Dermis microvascular lymphatic vessel endothelial cell (primary cell): ENCODE data around the gene PCDH1. TPM values are rescaled to one million over a fixed set of nuclear protein-coding genes. Genes with fewer than 3 reads are reported as not detected.
"Not testable (repeated sequence)": the region's sequence is repeated elsewhere in the genome, so short reads cannot be mapped to it uniquely, and the experiment has no call there.

ENCODE experiments used
- DNase-seq, 2 donors: peaks; one replicate each; pipeline versions ENCODE4 v3.0.0 to v3.0.0-alpha.2; 2010; ENCODE audit warnings: low read depth in 2 of 2
- total RNA-seq: library from RNA; depleted of rRNA; stranded (reverse); fragments of >200 nt; gene quantifications from 2 replicates; pipeline ENCODE4 v1.2.1, GENCODE V29; 2014

Gene PCDH1
- total RNA-seq, 1 donor from 2014 or later, result 37.4 TPM

- DNase-seq, result no peak
These were observed 39.7 kb downstream of the PCDH1 start for GRCh38 chr5:141838326-141839014.

GRCh38 chr5:141835928-141836670 lies 42.1 kb downstream of the PCDH1 start:
- peak in 1 of 2 donors; percentile 84 for DNase-seq

- peak in 1 of 2 donors; percentile 29 for DNase-seq
These were observed 43.9 kb downstream of the PCDH1 start for GRCh38 chr5:141834331-141834730.

GRCh38 chr5:141832131-141832530 lies 46.1 kb downstream of the PCDH1 start:
- no peak for DNase-seq

- no peak for DNase-seq
These were observed 50.0 kb downstream of the PCDH1 start for GRCh38 chr5:141828162-141828561.

- no peak for DNase-seq
These were observed 51.5 kb downstream of the PCDH1 start for GRCh38 chr5:141826674-141827073.

- DNase-seq, result no peak
These were observed 52.2 kb downstream of the PCDH1 start for GRCh38 chr5:141825791-141826560.

GRCh38 chr5:141825241-141825671 lies 53.0 kb downstream of the PCDH1 start:
- DNase-seq, result no peak

GRCh38 chr5:141824717-141825116 lies 53.5 kb downstream of the PCDH1 start:
- no peak for DNase-seq

GRCh38 chr5:141823056-141823455 lies 55.2 kb downstream of the PCDH1 start:
- no peak for DNase-seq

GRCh38 chr5:141822144-141822543 lies 56.1 kb downstream of the PCDH1 start:
- DNase-seq, result peak; percentile 33 to 44

- DNase-seq, result peak; percentile 17 to 79
These were observed 56.7 kb downstream of the PCDH1 start for GRCh38 chr5:141821430-141821925.

- not testable (repeated sequence) for DNase-seq
These were observed 57.5 kb downstream of the PCDH1 start for GRCh38 chr5:141820686-141821085.

GRCh38 chr5:141817631-141818030 lies 60.6 kb downstream of the PCDH1 start:
- no peak for DNase-seq

GRCh38 chr5:141816598-141817399 lies 61.4 kb downstream of the PCDH1 start:
- peak in 1 of 2 donors; percentile 70 for DNase-seq

- no peak for DNase-seq
These were observed 62.4 kb downstream of the PCDH1 start for GRCh38 chr5:141815796-141816180.

GRCh38 chr5:141815051-141815795 lies 63.0 kb downstream of the PCDH1 start:
- DNase-seq, result no peak

GRCh38 chr5:141814064-141814964 lies 63.9 kb downstream of the PCDH1 start:
- DNase-seq, result peak; percentile 11 to 45

GRCh38 chr5:141812512-141812911 lies 65.7 kb downstream of the PCDH1 start:
- DNase-seq, result no peak
